MM.1S (cell line): ENCODE data around the gene RAB22A.
"Not testable (repeated sequence)": the region's sequence is repeated elsewhere in the genome, so short reads cannot be mapped to it uniquely, and the experiment has no call there.

Experiments
- DNase-seq: peaks from one replicate; pipeline ENCODE4 v3.0.0-alpha.2; 2015
- H2AFZ ChIP-seq: fragments of 300-600 bp; sonication (generic); 2 replicates; pipeline ENCODE4 v1.6.0; 2016; ENCODE audit warnings: antibody characterized with exemption, low read length
- H3F3A ChIP-seq: fragments of 300-600 bp; sonication (generic); 2 replicates; pipeline ENCODE4 v1.6.1; 2016; ENCODE audit warnings: mild to moderate bottlenecking, antibody characterized with exemption, low read length, moderate library complexity, mixed read lengths; ENCODE audit not compliant: insufficient read depth
- H3K27ac ChIP-seq: fragments of 300-600 bp; sonication (generic); 2 replicates; pipeline ENCODE4 v1.5.1; 2016; ENCODE audit warnings: mild to moderate bottlenecking, low read length
- H3K27me3 ChIP-seq: fragments of 300-600 bp; sonication (generic); replicated peaks from 2 replicates; pipeline ENCODE4 v1.6.0; 2016; ENCODE audit warnings: low read length; ENCODE audit not compliant: insufficient read depth
- H3K36me3 ChIP-seq: fragments of 300-600 bp; sonication (generic); replicated peaks from 2 replicates; pipeline ENCODE4 v1.6.1; 2016; ENCODE audit warnings: mild to moderate bottlenecking, low read length, mixed read lengths; ENCODE audit not compliant: insufficient read depth
- H3K4me1 ChIP-seq: fragments of 300-600 bp; sonication (generic); 2 replicates; pipeline ENCODE4 v1.6.1; 2016; ENCODE audit warnings: low read length, mixed read lengths
- H3K4me2 ChIP-seq: fragments of 300-600 bp; sonication (generic); 2 replicates; pipeline ENCODE4 v1.6.0; 2016; ENCODE audit warnings: low read depth, low read length
- H3K4me3 ChIP-seq: fragments of 300-600 bp; sonication (generic); 2 replicates; pipeline ENCODE4 v1.5.1; 2016; ENCODE audit warnings: low read length, mixed read lengths
- H3K79me2 ChIP-seq: fragments of 300-600 bp; sonication (generic); 2 replicates; pipeline ENCODE4 v1.6.1; 2016; ENCODE audit warnings: mixed run types, low read length, mixed read lengths
- H3K9ac ChIP-seq: fragments of 300-600 bp; sonication (generic); 2 replicates; pipeline ENCODE4 v1.6.1; 2016; ENCODE audit warnings: low read length, mixed read lengths
- H3K9me2 ChIP-seq: fragments of 300-600 bp; sonication (generic); replicated peaks from 2 replicates; pipeline ENCODE4 v1.6.1; 2016; ENCODE audit warnings: mild to moderate bottlenecking, low read length, mixed read lengths; ENCODE audit not compliant: insufficient read depth
- H3K9me3 ChIP-seq: fragments of 300-600 bp; sonication (generic); replicated peaks from 2 replicates; pipeline ENCODE4 v1.6.1; 2016; ENCODE audit warnings: mild to moderate bottlenecking, low read length, mixed read lengths; ENCODE audit not compliant: insufficient read depth
- H4K20me1 ChIP-seq: fragments of 300-600 bp; sonication (generic); 2 replicates; pipeline ENCODE4 v1.6.1; 2016; ENCODE audit warnings: mild to moderate bottlenecking, low read length, moderate library complexity, mixed read lengths; ENCODE audit not compliant: insufficient read depth
- CTCF ChIP-seq: fragments of 300-600 bp; sonication (generic); IDR thresholded peaks from 2 replicates; pipeline ENCODE4 v1.5.1; 2016; ENCODE audit warnings: antibody characterized with exemption, low read length, mixed read lengths
- EZH2 ChIP-seq: fragments of 300-600 bp; sonication (generic); optimal IDR thresholded peaks from 2 replicates; pipeline ENCODE3; 2017; ENCODE audit warnings: low read depth, mild to moderate bottlenecking, antibody characterized with exemption, low read length, mixed read lengths
- EZH2phosphoT487 ChIP-seq: fragments of 300-600 bp; sonication (generic); IDR thresholded peaks from 2 replicates; pipeline ENCODE4 v1.6.1; 2018; ENCODE audit warnings: antibody characterized with exemption, low read length

RAB22A gene

GRCh38 chr20:58372806-58373205 lies 63.3 kb downstream of the RAB22A start:
- H3F3A ChIP-seq, result no peaks in the 10 kb centered on the region
- H3K4me3 ChIP-seq, result no peak overlapping the region
- H2AFZ ChIP-seq, result no peak overlapping the region
- no peaks in the 10 kb centered on the region for H3K27me3 ChIP-seq
- no peak overlapping the region for H3K9ac ChIP-seq
- H3K27ac ChIP-seq, result no peak overlapping the region
- H3K9me2 ChIP-seq, result no peaks in the 10 kb centered on the region
- H3K36me3 ChIP-seq, result no peaks in the 10 kb centered on the region
- DNase-seq, result no peak
- no peaks in the 10 kb centered on the region for H3K4me1 ChIP-seq
- TF ChIP-seq EZH2 (no peak), EZH2phosphoT487 (no peak), CTCF (no peak)
- H3K9me3 ChIP-seq, result no peaks in the 10 kb centered on the region
- no peak overlapping the region for H3K4me2 ChIP-seq
- H4K20me1 ChIP-seq, result no peaks in the 10 kb centered on the region
- no peaks in the 10 kb centered on the region for H3K79me2 ChIP-seq

GRCh38 chr20:58373296-58373695 lies 63.8 kb downstream of the RAB22A start:
- H3K9me2 ChIP-seq, H3K79me2 ChIP-seq, DNase-seq, H3K9ac ChIP-seq, H4K20me1 ChIP-seq, H3K4me2 ChIP-seq, H3F3A ChIP-seq, H3K27me3 ChIP-seq, H3K27ac ChIP-seq, H2AFZ ChIP-seq, H3K4me3 ChIP-seq, H3K36me3 ChIP-seq, H3K9me3 ChIP-seq, H3K4me1 ChIP-seq: not testable (repeated sequence)

- H4K20me1 ChIP-seq, result no peaks in the 10 kb centered on the region
- H3K4me2 ChIP-seq, result no peak overlapping the region
- H3K9me2 ChIP-seq, result no peaks in the 10 kb centered on the region
- H3K9me3 ChIP-seq, result no peaks in the 10 kb centered on the region
- H3K27me3 ChIP-seq, result no peaks in the 10 kb centered on the region; the same call in 1 of the 2 replicates
- H3F3A ChIP-seq, result no peaks in the 10 kb centered on the region
- no peak overlapping the region for H3K27ac ChIP-seq
- H2AFZ ChIP-seq, result no peak overlapping the region
- H3K4me1 ChIP-seq, result no peaks in the 10 kb centered on the region
- H3K9ac ChIP-seq, result no peak overlapping the region
- H3K79me2 ChIP-seq, result no peaks in the 10 kb centered on the region
- DNase-seq, result no peak
- no peak overlapping the region for H3K4me3 ChIP-seq
- TF ChIP-seq CTCF (no peak), EZH2phosphoT487 (no peak), EZH2 (no peak)
- H3K36me3 ChIP-seq, result no peaks in the 10 kb centered on the region
These were observed 64.7 kb downstream of the RAB22A start for GRCh38 chr20:58374027-58374850.
